Prostate gland (tissue), 2 donors: Measurements from ENCODE around the gene AFF3.

Source experiments
- POLR2A ChIP-seq: fragments of 450-650 bp; IDR thresholded peaks from one replicate; pipeline ENCODE4 v1.6.1; 2016; ENCODE audit warnings: antibody characterized with exemption, mild to moderate bottlenecking
- POLR2AphosphoS5 ChIP-seq: sonication (generic); formaldehyde crosslinking; IDR thresholded peaks from one replicate; pipeline ENCODE4 v1.6.1; 2017; ENCODE audit warnings: antibody characterized with exemption
- TF ChIP-seq, protein P1 (sequence below), 4 experiments: fragments of 200-600 bp in 2 of 4; fragments of 450-650 bp in 2 of 4; sonication (generic) in 2 of 4; IDR thresholded peaks; 1 replicate in 3 of 4; 2 replicates in 1 of 4; pipeline ENCODE4 v1.5.1; 2016 to 2019; ENCODE audit warnings: antibody characterized with exemption in 4 of 4, mild to moderate bottlenecking in 2 of 4, moderate library complexity in 2 of 4

DNA sequence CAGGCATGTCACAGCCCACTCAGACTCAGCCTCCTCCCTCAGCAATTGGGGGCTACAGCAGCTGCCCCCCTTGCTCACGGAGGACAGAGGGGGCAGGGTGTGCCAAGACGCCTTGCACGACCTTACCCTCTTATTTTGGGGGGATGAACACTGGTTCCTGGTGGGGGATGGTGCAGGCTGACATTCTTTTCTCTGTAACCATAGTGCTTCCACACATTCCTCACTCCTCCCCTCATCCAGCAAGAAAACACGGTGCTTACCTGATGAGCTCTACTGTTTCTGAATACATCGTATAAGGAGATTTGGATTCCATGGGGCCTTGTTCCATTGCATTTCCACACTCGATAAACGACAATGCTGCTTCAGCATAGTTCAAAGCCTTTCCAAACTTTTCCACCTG, 577.2 kb downstream of the AFF3 start:
- TF ChIP-seq POLR2AphosphoS5, result no peak
- TF ChIP-seq, protein P1, sequence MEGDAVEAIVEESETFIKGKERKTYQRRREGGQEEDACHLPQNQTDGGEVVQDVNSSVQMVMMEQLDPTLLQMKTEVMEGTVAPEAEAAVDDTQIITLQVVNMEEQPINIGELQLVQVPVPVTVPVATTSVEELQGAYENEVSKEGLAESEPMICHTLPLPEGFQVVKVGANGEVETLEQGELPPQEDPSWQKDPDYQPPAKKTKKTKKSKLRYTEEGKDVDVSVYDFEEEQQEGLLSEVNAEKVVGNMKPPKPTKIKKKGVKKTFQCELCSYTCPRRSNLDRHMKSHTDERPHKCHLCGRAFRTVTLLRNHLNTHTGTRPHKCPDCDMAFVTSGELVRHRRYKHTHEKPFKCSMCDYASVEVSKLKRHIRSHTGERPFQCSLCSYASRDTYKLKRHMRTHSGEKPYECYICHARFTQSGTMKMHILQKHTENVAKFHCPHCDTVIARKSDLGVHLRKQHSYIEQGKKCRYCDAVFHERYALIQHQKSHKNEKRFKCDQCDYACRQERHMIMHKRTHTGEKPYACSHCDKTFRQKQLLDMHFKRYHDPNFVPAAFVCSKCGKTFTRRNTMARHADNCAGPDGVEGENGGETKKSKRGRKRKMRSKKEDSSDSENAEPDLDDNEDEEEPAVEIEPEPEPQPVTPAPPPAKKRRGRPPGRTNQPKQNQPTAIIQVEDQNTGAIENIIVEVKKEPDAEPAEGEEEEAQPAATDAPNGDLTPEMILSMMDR (IDR thresholded peaks at IDR 0.05), result no peak
- no peak for TF ChIP-seq POLR2A
